HG03439 (cell line): ENCODE results near the gene USP48.
A peak's percentile ranks its signal among the peaks of the same experiment; 100 is the strongest.
"Not testable (repeated sequence)": the region's sequence is repeated elsewhere in the genome, so short reads cannot be mapped to it uniquely, and the experiment has no call there.

ENCODE experiments used
- ATAC-seq: cut with Tn5 transposase; IDR thresholded peaks from one replicate; pipeline ENCODE4 v1.9.1; 2021; ENCODE audit warnings: mild to moderate bottlenecking, moderate library complexity; ENCODE audit not compliant: unreplicated experiment

The USP48 gene

GRCh38 chr1:21816602-21817302 lies 33.8 kb upstream of the USP48 start:
- no peak for ATAC-seq

DNA sequence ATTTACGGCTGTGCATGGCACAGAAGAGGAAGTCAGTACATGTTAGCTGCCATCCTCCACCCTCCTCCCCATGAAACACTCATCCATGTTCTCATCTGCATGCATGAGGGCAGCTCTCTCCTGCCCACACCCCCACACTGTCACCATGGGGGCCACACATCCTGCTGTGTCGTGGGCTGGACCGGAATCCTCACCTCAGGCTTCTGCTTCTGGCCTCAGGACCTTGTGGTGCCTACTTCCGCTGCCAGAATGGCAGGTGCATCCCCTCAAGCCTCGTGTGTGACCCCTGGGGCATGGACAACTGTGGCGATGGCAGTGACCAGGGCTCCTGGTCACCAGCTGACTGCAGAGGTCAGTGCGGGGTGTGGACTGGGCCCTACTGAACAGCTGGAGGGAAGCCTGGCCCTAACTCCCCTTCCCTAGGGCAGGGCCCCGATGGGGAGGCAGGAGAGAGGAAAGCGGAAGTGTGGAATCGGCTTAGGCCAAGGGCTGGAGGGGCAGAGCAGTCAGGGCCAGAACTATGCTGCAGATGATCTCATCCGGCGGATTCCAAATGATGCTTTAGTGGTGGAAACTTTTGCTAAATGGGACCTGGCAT lies 32.9 kb upstream of the USP48 start:
- ATAC-seq: no peak

- ATAC-seq: no peak
Measured at GRCh38 chr1:21814981-21815582, 32.1 kb upstream of the USP48 start.

DNA sequence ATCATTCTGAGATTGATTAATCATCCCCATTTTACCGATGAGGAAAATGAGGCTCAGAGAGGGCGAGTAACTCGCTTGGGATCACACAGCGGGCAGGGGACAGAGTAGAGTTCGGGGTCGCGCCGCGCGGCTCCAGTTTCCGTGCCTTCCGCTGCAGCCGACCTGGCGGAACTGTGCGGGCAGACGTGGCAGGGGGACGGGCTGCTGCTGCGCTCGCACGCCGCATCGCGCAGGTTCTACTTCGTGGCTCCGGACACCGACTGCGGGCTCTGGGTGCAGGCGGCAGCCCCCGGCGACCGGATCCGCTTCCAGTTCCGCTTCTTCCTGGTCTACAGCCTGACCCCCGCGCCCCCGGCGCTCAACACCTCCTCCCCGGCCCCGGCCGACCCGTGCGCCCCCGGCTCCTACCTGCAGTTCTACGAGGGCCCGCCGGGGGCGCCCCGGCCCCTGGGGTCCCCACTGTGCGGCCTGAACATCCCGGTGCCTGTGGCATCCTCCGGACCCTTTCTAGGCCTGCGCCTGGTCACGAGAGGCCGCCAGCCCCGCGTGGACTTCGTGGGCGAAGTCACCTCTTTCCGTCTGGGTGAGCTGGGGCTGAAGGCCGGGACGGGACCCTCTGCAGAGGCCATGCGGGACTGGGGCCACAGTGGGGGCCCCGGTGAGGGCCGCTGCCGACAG lies 31.4 kb upstream of the USP48 start:
- ATAC-seq: no peak

DNA sequence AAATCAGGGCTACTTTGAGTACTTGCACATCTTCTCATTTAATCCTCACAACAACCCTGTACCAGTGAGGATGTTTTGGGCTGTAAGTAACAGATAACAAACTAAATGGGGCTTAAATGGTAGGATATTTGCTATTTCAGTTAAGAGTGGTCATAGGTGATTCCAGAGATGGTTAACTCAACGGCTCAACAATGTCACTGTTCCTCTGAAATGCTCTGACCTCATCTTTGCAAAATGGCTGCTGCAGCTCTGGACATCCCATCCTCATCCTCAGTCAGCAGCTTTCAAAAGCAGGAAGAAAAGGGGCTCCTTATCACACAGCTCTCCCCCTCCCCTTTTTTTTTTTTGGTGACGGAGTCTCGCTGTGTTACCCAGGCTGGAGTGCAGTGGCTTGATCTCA lies 30.6 kb upstream of the USP48 start:
- ATAC-seq: no peak

DNA sequence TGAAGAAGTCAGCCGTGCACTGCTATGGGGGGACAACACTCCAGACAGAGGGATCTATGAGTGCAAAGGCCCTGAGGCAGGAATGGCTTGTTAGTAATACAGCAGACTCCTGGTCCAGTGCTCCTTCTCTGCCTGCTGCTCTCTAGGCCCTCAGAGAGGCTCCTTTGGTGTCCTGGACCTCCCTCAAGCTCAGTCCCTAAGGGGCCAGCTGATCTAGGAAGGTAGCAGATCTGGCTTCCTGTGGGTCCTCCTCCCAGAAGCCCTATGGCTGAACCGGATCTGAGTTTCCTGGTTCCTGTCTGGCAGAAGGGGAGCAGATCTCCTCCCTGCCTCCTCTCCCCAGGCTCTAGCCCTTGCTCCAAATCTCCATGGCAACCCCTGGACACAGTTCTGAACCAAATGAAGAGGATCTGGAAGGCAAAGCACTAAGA lies 28.9 kb upstream of the USP48 start, which contains the start of gene LDLRAD2:
Gene LDLRAD2 (plus strand): TSS at position 391 of the 431 bp plus-strand sequence. CDS start 187 bp downstream, outside the sequence.
- no peak for ATAC-seq

GRCh38 chr1:21804536-21804935 lies 21.6 kb upstream of the USP48 start:
- no peak for ATAC-seq

- no peak for ATAC-seq
Measured at GRCh38 chr1:21801100-21801499, 18.2 kb upstream of the USP48 start.

- no peak for ATAC-seq
Measured at GRCh38 chr1:21799730-21800129, 16.8 kb upstream of the USP48 start.

DNA sequence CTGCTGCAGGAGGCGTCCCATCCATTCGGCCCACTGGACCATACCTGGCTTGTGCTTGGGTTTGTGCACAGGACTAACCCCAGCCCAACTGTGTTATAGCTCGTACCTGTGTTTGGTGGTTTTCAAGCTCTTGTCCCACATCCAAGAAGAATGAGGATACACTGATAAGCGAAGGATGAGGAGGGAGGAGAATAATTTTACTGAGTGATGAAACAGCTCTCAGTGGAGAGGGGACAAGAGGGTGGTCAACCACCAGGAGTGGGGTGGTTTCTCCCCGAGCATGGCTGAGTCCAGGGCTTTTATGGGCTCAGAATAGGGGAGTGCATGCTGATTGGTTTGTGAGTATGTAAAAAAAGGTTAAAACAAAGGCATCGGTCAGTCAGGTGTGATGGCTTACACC lies 12.1 kb upstream of the USP48 start:
- no peak for ATAC-seq

- no peak for ATAC-seq
Measured at GRCh38 chr1:21794656-21795055, 11.7 kb upstream of the USP48 start.

DNA sequence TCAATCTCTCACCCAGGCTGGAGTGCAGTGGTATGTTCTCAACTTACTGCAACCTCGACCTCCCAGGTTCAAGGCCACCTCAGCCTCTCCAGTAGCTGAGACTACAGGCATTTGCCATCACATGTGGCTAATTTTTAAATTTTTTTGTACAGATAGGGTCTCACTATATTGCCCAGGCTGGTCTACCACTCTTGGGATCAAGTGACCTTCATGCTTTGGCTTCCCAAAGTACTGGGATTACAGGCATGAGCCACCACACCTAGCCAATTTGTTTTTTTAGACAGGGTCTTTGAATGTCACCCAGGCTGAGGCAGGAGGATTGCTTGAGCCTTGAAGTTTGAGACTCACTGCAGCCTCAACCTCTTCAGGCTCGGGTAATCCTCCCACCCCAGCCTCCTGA lies 10.2 kb upstream of the USP48 start:
- no peak for ATAC-seq

- ATAC-seq: no peak
Measured at GRCh38 chr1:21786640-21787039, 3.7 kb upstream of the USP48 start.

GRCh38 chr1:21785764-21786163 lies 2.8 kb upstream of the USP48 start:
- not testable (repeated sequence) for ATAC-seq

GRCh38 chr1:21783679-21784603 lies 992 bp upstream of the USP48 start:
- no peak for ATAC-seq

DNA sequence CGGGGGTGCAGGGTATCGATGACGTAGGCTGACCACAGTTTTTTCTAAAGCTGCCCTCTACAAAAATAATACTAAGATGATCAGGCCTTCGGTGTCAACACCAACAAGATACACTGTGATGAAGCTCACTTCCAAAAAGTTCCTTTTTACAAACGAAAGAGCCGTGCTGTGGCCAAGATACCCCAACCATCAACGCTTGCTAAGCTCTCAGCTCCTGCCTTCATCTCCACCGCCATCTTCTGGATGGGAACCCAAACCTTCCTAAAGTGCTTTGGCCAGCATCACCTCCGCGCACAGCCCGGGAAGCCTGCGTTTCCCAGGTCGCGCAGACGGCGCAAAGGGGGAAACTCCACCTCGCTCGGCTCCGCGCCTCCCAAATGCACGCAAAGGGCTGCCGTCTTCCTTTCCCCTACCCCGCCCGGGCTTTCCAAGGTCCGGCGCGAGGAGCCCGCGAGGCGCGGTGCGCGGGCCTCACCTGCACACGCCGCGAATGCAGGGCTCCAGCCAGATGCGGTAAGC lies 541 bp downstream of the USP48 start:
- ATAC-seq: peak; percentile 26

GRCh38 chr1:21781815-21782348 lies 1.1 kb downstream of the USP48 start:
- ATAC-seq: no peak

DNA sequence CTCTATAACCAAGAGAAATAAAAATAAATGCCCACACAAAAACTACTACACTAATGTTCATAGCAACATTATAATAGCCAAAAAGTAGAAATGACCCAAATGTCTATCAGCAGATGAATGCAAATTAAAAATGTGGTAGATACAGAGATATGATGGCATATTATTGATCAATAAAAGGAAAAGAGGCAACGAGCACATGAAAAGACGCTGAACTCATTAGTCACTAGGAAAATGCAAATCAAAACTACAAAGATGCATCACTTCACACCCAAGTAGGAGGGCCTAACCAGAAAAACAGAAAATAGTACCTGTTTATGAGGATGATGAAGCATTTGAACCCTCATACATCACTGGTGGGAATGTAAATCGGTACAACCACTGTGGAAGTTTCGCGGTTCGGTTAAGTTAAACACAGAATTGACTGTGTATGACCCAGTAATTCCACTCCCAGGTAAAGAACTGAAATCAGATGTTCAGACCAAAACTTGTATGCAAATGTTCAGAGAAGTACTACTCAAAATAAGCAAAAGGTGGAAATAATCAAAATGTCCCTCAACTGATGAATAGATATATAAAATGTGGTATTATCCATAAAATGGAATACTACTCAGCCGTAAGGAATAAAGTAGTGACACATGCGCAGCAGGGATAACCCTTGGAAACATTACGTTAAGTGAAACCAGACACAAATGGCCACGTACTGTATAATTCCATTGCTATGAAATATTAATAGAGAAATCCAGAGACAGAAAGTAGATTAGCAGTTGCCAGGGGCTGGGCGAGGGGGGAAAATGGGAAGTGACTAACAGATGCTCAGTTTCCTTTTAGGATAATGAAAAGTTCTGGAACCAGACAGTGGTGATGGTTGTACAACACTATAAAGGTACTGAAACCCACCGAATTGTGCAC lies 3.1 kb downstream of the USP48 start:
- ATAC-seq: peak; percentile 26

GRCh38 chr1:21778405-21778727 lies 4.6 kb downstream of the USP48 start:
- ATAC-seq: no peak
